Mesendoderm (in vitro differentiated cells): ENCODE results near the gene IL20RA.
"Not testable (repeated sequence)": the region's sequence is repeated elsewhere in the genome, so short reads cannot be mapped to it uniquely, and the experiment has no call there.

Experiments
- DNase-seq: peaks from one replicate; pipeline ENCODE4 v3.0.0; 2013
- H2AK5ac ChIP-seq: 2 replicates; pipeline ENCODE4 v1.6.1; 2013; ENCODE audit warnings: low read length, inconsistent platforms
- H2BK120ac ChIP-seq: 2 replicates; pipeline ENCODE4 v1.6.1; 2013; ENCODE audit warnings: low read depth, mild to moderate bottlenecking, low read length, moderate library complexity, mixed read lengths
- H2BK15ac ChIP-seq: replicated peaks from 2 replicates; pipeline ENCODE4 v1.6.1; 2013; ENCODE audit warnings: low read depth, mild to moderate bottlenecking, moderate library complexity
- H2BK5ac ChIP-seq: 2 replicates; pipeline ENCODE4 v1.6.1; 2013; ENCODE audit warnings: low read length, inconsistent platforms
- H3K18ac ChIP-seq: 2 replicates; pipeline ENCODE4 v1.6.1; 2013; ENCODE audit warnings: mild to moderate bottlenecking, low read length, mixed read lengths
- H3K23ac ChIP-seq: one replicate; pipeline ENCODE4 v1.6.1; 2013; ENCODE audit warnings: low read length
- H3K27ac ChIP-seq: 2 replicates; pipeline ENCODE4 v1.5.1; 2013; ENCODE audit warnings: low read depth, mild to moderate bottlenecking, inconsistent platforms, low read length, moderate library complexity
- H3K27me3 ChIP-seq: 2 replicates; pipeline ENCODE4 v1.6.1; 2013; ENCODE audit warnings: low read length, control low read depth, mild to moderate bottlenecking, inconsistent platforms; ENCODE audit not compliant: insufficient read depth, poor library complexity
- H3K36me3 ChIP-seq: 2 replicates; pipeline ENCODE4 v1.6.1; 2013; ENCODE audit warnings: low read length, inconsistent platforms; ENCODE audit not compliant: control insufficient read depth, insufficient read depth
- H3K4ac ChIP-seq: one replicate; pipeline ENCODE4 v1.6.1; 2013; ENCODE audit warnings: low read depth, mild to moderate bottlenecking, low read length, moderate library complexity
- H3K4me1 ChIP-seq: 2 replicates; pipeline ENCODE4 v1.6.1; 2013; ENCODE audit warnings: low read depth, low read length, inconsistent platforms; ENCODE audit not compliant: control insufficient read depth
- H3K4me2 ChIP-seq: 2 replicates; pipeline ENCODE4 v1.6.1; 2013; ENCODE audit warnings: low read length
- H3K4me3 ChIP-seq: 2 replicates; pipeline ENCODE4 v1.5.1; 2013; ENCODE audit warnings: mild to moderate bottlenecking, low read length
- H3K56ac ChIP-seq: one replicate; pipeline ENCODE4 v1.6.1; 2013; ENCODE audit warnings: low read length
- H3K79me1 ChIP-seq: 2 replicates; pipeline ENCODE4 v1.6.1; 2013; ENCODE audit warnings: low read length, inconsistent platforms
- H3K79me2 ChIP-seq: 2 replicates; pipeline ENCODE4 v1.6.1; 2013; ENCODE audit warnings: mild to moderate bottlenecking, low read length; ENCODE audit not compliant: control insufficient read depth, insufficient read depth
- H3K9ac ChIP-seq: 2 replicates; pipeline ENCODE4 v1.6.1; 2013; ENCODE audit warnings: low read length, inconsistent platforms
- H4K5ac ChIP-seq: one replicate; pipeline ENCODE4 v1.6.1; 2013; ENCODE audit warnings: low read length
- H4K8ac ChIP-seq: one replicate; pipeline ENCODE4 v1.6.1; 2013; ENCODE audit warnings: low read depth, mild to moderate bottlenecking, control low read depth, low read length, moderate library complexity
- WGBS: extraction: QIAGEN DNeasy Blood & Tissue Kit; methylation state at CpG from one replicate; pipeline ENCODE4 v1.1.7; 2013; ENCODE audit warnings: low lambda C conversion rate, missing lambda C conversion rate; ENCODE audit not compliant: insufficient coverage; ENCODE audit errors: extremely low coverage; 5-methylcytosine and 5-hydroxymethylcytosine counted together

Gene IL20RA

GRCh38 chr6:136973781-136974180, 71.0 kb downstream of the IL20RA start:
- not testable (repeated sequence) for H2AK5ac ChIP-seq, H2BK120ac ChIP-seq, H4K8ac ChIP-seq, H2BK5ac ChIP-seq, H3K56ac ChIP-seq, DNase-seq, H3K23ac ChIP-seq, H3K27ac ChIP-seq, H3K27me3 ChIP-seq, H3K9ac ChIP-seq, H3K4me3 ChIP-seq, H3K4me2 ChIP-seq, H3K79me2 ChIP-seq, H3K4ac ChIP-seq, H3K18ac ChIP-seq, H4K5ac ChIP-seq, H3K36me3 ChIP-seq, H3K79me1 ChIP-seq, H3K4me1 ChIP-seq, H2BK15ac ChIP-seq
- no CpG with 5 or more reads among the region's 8 CpGs for WGBS

GRCh38 chr6:136971609-136972008, 73.2 kb downstream of the IL20RA start:
- Histone ChIP-seq H3K36me3 (no peaks in the 10 kb centered on the region), H3K79me1 (no peaks in the 10 kb centered on the region), H2AK5ac (no peak overlapping the region), H3K27ac (no peak overlapping the region), H3K4me3 (no peak overlapping the region), H3K79me2 (no peaks in the 10 kb centered on the region), H4K8ac (no peak overlapping the region), H2BK5ac (no peak overlapping the region), H4K5ac (no peak overlapping the region), H3K4ac (no peak overlapping the region), H2BK120ac (no peak overlapping the region), H2BK15ac (no peak overlapping the region), H3K4me2 (no peak overlapping the region), H3K9ac (no peak overlapping the region), H3K18ac (no peak overlapping the region), H3K27me3 (no peaks in the 10 kb centered on the region), H3K4me1 (no peaks in the 10 kb centered on the region), H3K56ac (no peak overlapping the region), H3K23ac (no peak overlapping the region)
- no CpG with 5 or more reads among the region's 6 CpGs for WGBS
- DNase-seq: no peak

GRCh38 chr6:136969930-136970329, 74.8 kb downstream of the IL20RA start:
- no peaks in the 10 kb centered on the region for H3K4me1 ChIP-seq
- H3K9ac ChIP-seq: no peak overlapping the region
- no peak overlapping the region for H4K8ac ChIP-seq
- no peak overlapping the region for H2BK120ac ChIP-seq
- no peak overlapping the region for H3K56ac ChIP-seq
- WGBS: no CpG with 5 or more reads among the region's 4 CpGs
- H3K79me2 ChIP-seq: no peaks in the 10 kb centered on the region
- no peak overlapping the region for H3K18ac ChIP-seq
- DNase-seq: no peak
- no peaks in the 10 kb centered on the region for H3K27me3 ChIP-seq
- H3K36me3 ChIP-seq: no peaks in the 10 kb centered on the region
- H3K4me3 ChIP-seq: no peak overlapping the region
- no peak overlapping the region for H3K4me2 ChIP-seq
- H4K5ac ChIP-seq: no peak overlapping the region
- no peak overlapping the region for H3K4ac ChIP-seq
- H2AK5ac ChIP-seq: no peak overlapping the region
- H3K79me1 ChIP-seq: no peaks in the 10 kb centered on the region
- H3K23ac ChIP-seq: no peak overlapping the region
- no peak overlapping the region for H3K27ac ChIP-seq
- H2BK15ac ChIP-seq: no peak overlapping the region
- no peak overlapping the region for H2BK5ac ChIP-seq

GRCh38 chr6:136969433-136969832, 75.3 kb downstream of the IL20RA start:
- Histone ChIP-seq H3K4me3 (no peak overlapping the region), H3K79me1 (no peaks in the 10 kb centered on the region), H2BK5ac (no peak overlapping the region), H3K4ac (no peak overlapping the region), H3K27ac (no peak overlapping the region), H3K36me3 (no peaks in the 10 kb centered on the region), H4K8ac (no peak overlapping the region), H4K5ac (no peak overlapping the region), H3K23ac (no peak overlapping the region), H3K79me2 (no peaks in the 10 kb centered on the region), H3K56ac (no peak overlapping the region), H3K18ac (no peak overlapping the region), H2BK120ac (no peak overlapping the region), H3K4me1 (no peaks in the 10 kb centered on the region), H3K4me2 (no peak overlapping the region), H3K27me3 (no peaks in the 10 kb centered on the region), H2BK15ac (no peak overlapping the region), H2AK5ac (no peak overlapping the region), H3K9ac (no peak overlapping the region)
- no CpG with 5 or more reads among the region's 5 CpGs for WGBS
- DNase-seq: no peak

- Histone ChIP-seq H2AK5ac (no peak overlapping the region), H3K4me1 (no peaks in the 10 kb centered on the region), H3K36me3 (no peaks in the 10 kb centered on the region), H3K9ac (no peak overlapping the region), H3K79me2 (no peaks in the 10 kb centered on the region), H4K5ac (no peak overlapping the region), H2BK15ac (no peak overlapping the region), H2BK120ac (no peak overlapping the region), H3K4me3 (no peak overlapping the region), H2BK5ac (no peak overlapping the region), H3K18ac (no peak overlapping the region), H3K27ac (no peak overlapping the region), H3K56ac (no peak overlapping the region), H3K79me1 (no peaks in the 10 kb centered on the region), H3K4me2 (no peak overlapping the region), H4K8ac (no peak overlapping the region), H3K23ac (no peak overlapping the region), H3K4ac (no peak overlapping the region), H3K27me3 (no peaks in the 10 kb centered on the region)
- WGBS: no CpG with 5 or more reads among the region's 7 CpGs
- no peak for DNase-seq
Measured at GRCh38 chr6:136968837-136969236, 75.9 kb downstream of the IL20RA start.

- no peak overlapping the region for H4K8ac ChIP-seq
- H3K18ac ChIP-seq: no peak overlapping the region
- WGBS: no CpG with 5 or more reads among the region's 19 CpGs
- H2BK120ac ChIP-seq: no peak overlapping the region
- peak overlapping the region; percentile 62 for H3K56ac ChIP-seq
- H3K9ac ChIP-seq: no peak overlapping the region
- no peaks in the 10 kb centered on the region for H3K79me2 ChIP-seq
- DNase-seq: peak; percentile 89
- H3K4ac ChIP-seq: no peak overlapping the region
- no peaks in the 10 kb centered on the region for H3K79me1 ChIP-seq
- H3K27ac ChIP-seq: no peak overlapping the region
- no peak overlapping the region for H2BK5ac ChIP-seq
- no peaks in the 10 kb centered on the region for H3K27me3 ChIP-seq
- no peak overlapping the region for H2BK15ac ChIP-seq
- H3K23ac ChIP-seq: no peak overlapping the region
- H3K36me3 ChIP-seq: no peaks in the 10 kb centered on the region
- H2AK5ac ChIP-seq: no peak overlapping the region
- H3K4me2 ChIP-seq: no peak overlapping the region
- no peak overlapping the region for H3K4me3 ChIP-seq
- no peaks in the 10 kb centered on the region for H3K4me1 ChIP-seq
- no peak overlapping the region for H4K5ac ChIP-seq
Measured at GRCh38 chr6:136967876-136968752, 76.7 kb downstream of the IL20RA start.
